Mucosa of descending colon (tissue), 3 donors: ENCODE measurements around the gene YWHAE. TPM values are rescaled to one million over a fixed set of nuclear protein-coding genes. Genes with fewer than 3 reads are reported as not detected.
"Not testable (repeated sequence)": the region's sequence is repeated elsewhere in the genome, so short reads cannot be mapped to it uniquely, and the experiment has no call there.

ENCODE experiments used
- ATAC-seq: fragments of 200-7000 bp; cut with Tn5 transposase; one replicate; pipeline ENCODE4 v1.9.1; 2020; ENCODE audit warnings: mild to moderate bottlenecking, moderate library complexity
- DNase-seq, 3 donors: peaks; one replicate each; pipeline ENCODE4 v3.0.0-alpha.2; 2020
- H3K36me3 ChIP-seq: fragments of 200-600 bp; one replicate; pipeline ENCODE4 v1.8.0; 2021; ENCODE audit warnings: low read depth, mild to moderate bottlenecking
- H3K4me1 ChIP-seq: fragments of 200-600 bp; one replicate; pipeline ENCODE4 v1.8.0; 2021; ENCODE audit warnings: low read depth, mild to moderate bottlenecking
- H3K4me3 ChIP-seq: fragments of 200-600 bp; one replicate; pipeline ENCODE4 v1.8.0; 2021; ENCODE audit warnings: mild to moderate bottlenecking
- H3K9me3 ChIP-seq: fragments of 200-600 bp; one replicate; pipeline ENCODE4 v1.8.0; 2021; ENCODE audit warnings: mild to moderate bottlenecking
- CTCF ChIP-seq: fragments of 200-600 bp; IDR thresholded peaks from one replicate; pipeline ENCODE4 v1.8.0; 2022; ENCODE audit warnings: antibody characterized with exemption, mild to moderate bottlenecking
- intact Hi-C, 2 donors: fragments of 100-400 bp; cut with DNase I in 1 of 2; cut with micrococcal nuclease in 1 of 2; formaldehyde crosslinking; loops; one replicate each; pipeline versions ENCODE4 v1.11.0 to v1.11.1; 2022; cut with DNase I, micrococcal nuclease
- total RNA-seq, 3 donors: library from RNA; stranded (reverse); fragmentation: NEBNext Ultra II Directional in 2 of 3; extraction: Animal tissue kit (Norgen Biotek cat#: 25700) in 2 of 3; gene quantifications; one replicate each; pipeline versions ENCODE4 v1.2.1 to v1.2.4, GENCODE V29; 2021 to 2023
- donor health status: DM: no; HTN: no; CAD: no; lungs with moderate emphysema.
- donor health status: DM: no; HTN: no; CAD: no.
- donor health status: DM: no; HTN: yes; CAD: no.

The YWHAE gene
- total RNA-seq, 3 donors from 2014 or later, result 370 to 494 (median 380) TPM

GRCh38 chr17:1360975-1361374, 39.0 kb downstream of the YWHAE start:
- no peak overlapping the region for H3K4me3 ChIP-seq
- H3K36me3 ChIP-seq, result no peaks in the 10 kb centered on the region
- no peaks in the 10 kb centered on the region for H3K9me3 ChIP-seq
- peaks cover 26% of the 10 kb centered on the region for H3K4me1 ChIP-seq
- TF ChIP-seq CTCF, result no peak
- DNase-seq (no peak), ATAC-seq (no peak)
- intact Hi-C loops, result no loop called here

- H3K36me3 ChIP-seq, H3K4me3 ChIP-seq, H3K9me3 ChIP-seq, intact Hi-C loops, ATAC-seq, DNase-seq: not testable (repeated sequence)
- H3K4me1 ChIP-seq, result peaks cover 21% of the 10 kb centered on the region
These were observed 39.7 kb downstream of the YWHAE start for GRCh38 chr17:1360315-1360714.

GRCh38 chr17:1354030-1354429, 46.0 kb downstream of the YWHAE start:
- Histone ChIP-seq H3K4me1 (no peaks in the 10 kb centered on the region), H3K36me3 (peaks cover 3% of the 10 kb centered on the region), H3K9me3 (no peaks in the 10 kb centered on the region), H3K4me3 (no peak overlapping the region)
- no peak for TF ChIP-seq CTCF
- intact Hi-C loops, result no loop called here
- no peak for ATAC-seq
- DNase-seq, result no peak

GRCh38 chr17:1352530-1352929, 47.5 kb downstream of the YWHAE start:
- ATAC-seq, intact Hi-C loops, H3K9me3 ChIP-seq, DNase-seq, H3K4me1 ChIP-seq, H3K36me3 ChIP-seq, H3K4me3 ChIP-seq: not testable (repeated sequence)

- peaks cover 12% of the 10 kb centered on the region for H3K4me1 ChIP-seq
- DNase-seq (no peak), ATAC-seq (no peak)
- peaks cover 3% of the 10 kb centered on the region for H3K36me3 ChIP-seq
- no peak overlapping the region for H3K4me3 ChIP-seq
- H3K9me3 ChIP-seq, result no peaks in the 10 kb centered on the region
- TF ChIP-seq CTCF, result no peak
- intact Hi-C loops, result no loop called here
These were observed 48.1 kb downstream of the YWHAE start for GRCh38 chr17:1351971-1352370.

GRCh38 chr17:1351275-1351674, 48.7 kb downstream of the YWHAE start:
- ATAC-seq, result no peak
- no peak for DNase-seq
- H3K9me3 ChIP-seq, result no peaks in the 10 kb centered on the region
- intact Hi-C loops, result no loop called here
- H3K36me3 ChIP-seq, result peaks cover 3% of the 10 kb centered on the region
- H3K4me3 ChIP-seq, result no peak overlapping the region
- peaks cover 17% of the 10 kb centered on the region for H3K4me1 ChIP-seq
- no peak for TF ChIP-seq CTCF
